ENCODE measurements around the gene WDR6. TPM values are rescaled to one million over a fixed set of nuclear protein-coding genes. Genes with fewer than 3 reads are reported as not detected.

WDR6 gene
- total and polyA plus RNA-seq, 2 experiments from 2014 or later, result 76.5 to 156 TPM

DNA sequence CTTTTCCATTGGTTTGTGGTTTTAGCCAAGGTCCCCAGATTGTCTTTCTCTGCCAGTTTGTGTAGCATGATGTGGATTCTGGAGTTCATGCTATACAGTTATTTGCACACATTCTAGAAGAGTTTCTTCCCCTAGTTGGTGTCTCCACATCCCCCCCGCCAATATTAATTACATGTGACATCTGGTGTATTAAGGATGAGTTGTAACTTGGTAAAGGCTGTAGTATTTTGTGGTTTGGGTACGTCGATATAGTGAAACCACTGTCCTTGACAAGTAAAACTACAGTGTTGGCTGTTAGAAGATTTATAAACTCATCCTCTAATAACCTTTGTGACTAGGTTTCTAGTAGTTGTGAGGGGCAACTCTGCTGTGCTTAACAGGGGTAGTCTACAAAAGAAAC is 40.8 kb upstream of the WDR6 start:
- TF ChIP-seq, protein P1, sequence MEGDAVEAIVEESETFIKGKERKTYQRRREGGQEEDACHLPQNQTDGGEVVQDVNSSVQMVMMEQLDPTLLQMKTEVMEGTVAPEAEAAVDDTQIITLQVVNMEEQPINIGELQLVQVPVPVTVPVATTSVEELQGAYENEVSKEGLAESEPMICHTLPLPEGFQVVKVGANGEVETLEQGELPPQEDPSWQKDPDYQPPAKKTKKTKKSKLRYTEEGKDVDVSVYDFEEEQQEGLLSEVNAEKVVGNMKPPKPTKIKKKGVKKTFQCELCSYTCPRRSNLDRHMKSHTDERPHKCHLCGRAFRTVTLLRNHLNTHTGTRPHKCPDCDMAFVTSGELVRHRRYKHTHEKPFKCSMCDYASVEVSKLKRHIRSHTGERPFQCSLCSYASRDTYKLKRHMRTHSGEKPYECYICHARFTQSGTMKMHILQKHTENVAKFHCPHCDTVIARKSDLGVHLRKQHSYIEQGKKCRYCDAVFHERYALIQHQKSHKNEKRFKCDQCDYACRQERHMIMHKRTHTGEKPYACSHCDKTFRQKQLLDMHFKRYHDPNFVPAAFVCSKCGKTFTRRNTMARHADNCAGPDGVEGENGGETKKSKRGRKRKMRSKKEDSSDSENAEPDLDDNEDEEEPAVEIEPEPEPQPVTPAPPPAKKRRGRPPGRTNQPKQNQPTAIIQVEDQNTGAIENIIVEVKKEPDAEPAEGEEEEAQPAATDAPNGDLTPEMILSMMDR (conservative IDR thresholded peaks at IDR 0.05; ENCODE audit: low read depth in 2 of 2), result no peak
- TF ChIP-seq, protein P2, sequence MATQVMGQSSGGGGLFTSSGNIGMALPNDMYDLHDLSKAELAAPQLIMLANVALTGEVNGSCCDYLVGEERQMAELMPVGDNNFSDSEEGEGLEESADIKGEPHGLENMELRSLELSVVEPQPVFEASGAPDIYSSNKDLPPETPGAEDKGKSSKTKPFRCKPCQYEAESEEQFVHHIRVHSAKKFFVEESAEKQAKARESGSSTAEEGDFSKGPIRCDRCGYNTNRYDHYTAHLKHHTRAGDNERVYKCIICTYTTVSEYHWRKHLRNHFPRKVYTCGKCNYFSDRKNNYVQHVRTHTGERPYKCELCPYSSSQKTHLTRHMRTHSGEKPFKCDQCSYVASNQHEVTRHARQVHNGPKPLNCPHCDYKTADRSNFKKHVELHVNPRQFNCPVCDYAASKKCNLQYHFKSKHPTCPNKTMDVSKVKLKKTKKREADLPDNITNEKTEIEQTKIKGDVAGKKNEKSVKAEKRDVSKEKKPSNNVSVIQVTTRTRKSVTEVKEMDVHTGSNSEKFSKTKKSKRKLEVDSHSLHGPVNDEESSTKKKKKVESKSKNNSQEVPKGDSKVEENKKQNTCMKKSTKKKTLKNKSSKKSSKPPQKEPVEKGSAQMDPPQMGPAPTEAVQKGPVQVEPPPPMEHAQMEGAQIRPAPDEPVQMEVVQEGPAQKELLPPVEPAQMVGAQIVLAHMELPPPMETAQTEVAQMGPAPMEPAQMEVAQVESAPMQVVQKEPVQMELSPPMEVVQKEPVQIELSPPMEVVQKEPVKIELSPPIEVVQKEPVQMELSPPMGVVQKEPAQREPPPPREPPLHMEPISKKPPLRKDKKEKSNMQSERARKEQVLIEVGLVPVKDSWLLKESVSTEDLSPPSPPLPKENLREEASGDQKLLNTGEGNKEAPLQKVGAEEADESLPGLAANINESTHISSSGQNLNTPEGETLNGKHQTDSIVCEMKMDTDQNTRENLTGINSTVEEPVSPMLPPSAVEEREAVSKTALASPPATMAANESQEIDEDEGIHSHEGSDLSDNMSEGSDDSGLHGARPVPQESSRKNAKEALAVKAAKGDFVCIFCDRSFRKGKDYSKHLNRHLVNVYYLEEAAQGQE (IDR thresholded peaks at IDR 0.05; ENCODE audit: unreplicated experiment), result no peak
- TF ChIP-seq NANOG (IDR thresholded peaks at IDR 0.05; ENCODE audit: borderline replicate concordance) (no peak), POLR2AphosphoS5 (IDR thresholded peaks at IDR 0.05; ENCODE audit: low read depth) (no peak), STAT1 (IDR thresholded peaks at IDR 0.05; ENCODE audit: unreplicated experiment) (no peak), ZNF331 (CRISPR knock-in tag; IDR thresholded peaks at IDR 0.05; ENCODE audit: low read depth) (no peak), EZH2 (IDR thresholded peaks at IDR 0.05; ENCODE audit: low read depth, unreplicated experiment) (no peak), ZNF114 (CRISPR knock-in tag; IDR thresholded peaks at IDR 0.05) (no peak), JUNB (IDR thresholded peaks at IDR 0.05; ENCODE audit: unreplicated experiment) (no peak), CREB1 (CRISPR knock-in tag; IDR thresholded peaks at IDR 0.05; ENCODE audit: low read depth) (no peak), EZH2phosphoT487 (IDR thresholded peaks at IDR 0.05; ENCODE audit: unreplicated experiment) (no peak)
- TF ChIP-seq, protein P3, sequence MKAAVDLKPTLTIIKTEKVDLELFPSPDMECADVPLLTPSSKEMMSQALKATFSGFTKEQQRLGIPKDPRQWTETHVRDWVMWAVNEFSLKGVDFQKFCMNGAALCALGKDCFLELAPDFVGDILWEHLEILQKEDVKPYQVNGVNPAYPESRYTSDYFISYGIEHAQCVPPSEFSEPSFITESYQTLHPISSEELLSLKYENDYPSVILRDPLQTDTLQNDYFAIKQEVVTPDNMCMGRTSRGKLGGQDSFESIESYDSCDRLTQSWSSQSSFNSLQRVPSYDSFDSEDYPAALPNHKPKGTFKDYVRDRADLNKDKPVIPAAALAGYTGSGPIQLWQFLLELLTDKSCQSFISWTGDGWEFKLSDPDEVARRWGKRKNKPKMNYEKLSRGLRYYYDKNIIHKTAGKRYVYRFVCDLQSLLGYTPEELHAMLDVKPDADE (IDR thresholded peaks at IDR 0.05), result no peak
- TF ChIP-seq, protein P4, sequence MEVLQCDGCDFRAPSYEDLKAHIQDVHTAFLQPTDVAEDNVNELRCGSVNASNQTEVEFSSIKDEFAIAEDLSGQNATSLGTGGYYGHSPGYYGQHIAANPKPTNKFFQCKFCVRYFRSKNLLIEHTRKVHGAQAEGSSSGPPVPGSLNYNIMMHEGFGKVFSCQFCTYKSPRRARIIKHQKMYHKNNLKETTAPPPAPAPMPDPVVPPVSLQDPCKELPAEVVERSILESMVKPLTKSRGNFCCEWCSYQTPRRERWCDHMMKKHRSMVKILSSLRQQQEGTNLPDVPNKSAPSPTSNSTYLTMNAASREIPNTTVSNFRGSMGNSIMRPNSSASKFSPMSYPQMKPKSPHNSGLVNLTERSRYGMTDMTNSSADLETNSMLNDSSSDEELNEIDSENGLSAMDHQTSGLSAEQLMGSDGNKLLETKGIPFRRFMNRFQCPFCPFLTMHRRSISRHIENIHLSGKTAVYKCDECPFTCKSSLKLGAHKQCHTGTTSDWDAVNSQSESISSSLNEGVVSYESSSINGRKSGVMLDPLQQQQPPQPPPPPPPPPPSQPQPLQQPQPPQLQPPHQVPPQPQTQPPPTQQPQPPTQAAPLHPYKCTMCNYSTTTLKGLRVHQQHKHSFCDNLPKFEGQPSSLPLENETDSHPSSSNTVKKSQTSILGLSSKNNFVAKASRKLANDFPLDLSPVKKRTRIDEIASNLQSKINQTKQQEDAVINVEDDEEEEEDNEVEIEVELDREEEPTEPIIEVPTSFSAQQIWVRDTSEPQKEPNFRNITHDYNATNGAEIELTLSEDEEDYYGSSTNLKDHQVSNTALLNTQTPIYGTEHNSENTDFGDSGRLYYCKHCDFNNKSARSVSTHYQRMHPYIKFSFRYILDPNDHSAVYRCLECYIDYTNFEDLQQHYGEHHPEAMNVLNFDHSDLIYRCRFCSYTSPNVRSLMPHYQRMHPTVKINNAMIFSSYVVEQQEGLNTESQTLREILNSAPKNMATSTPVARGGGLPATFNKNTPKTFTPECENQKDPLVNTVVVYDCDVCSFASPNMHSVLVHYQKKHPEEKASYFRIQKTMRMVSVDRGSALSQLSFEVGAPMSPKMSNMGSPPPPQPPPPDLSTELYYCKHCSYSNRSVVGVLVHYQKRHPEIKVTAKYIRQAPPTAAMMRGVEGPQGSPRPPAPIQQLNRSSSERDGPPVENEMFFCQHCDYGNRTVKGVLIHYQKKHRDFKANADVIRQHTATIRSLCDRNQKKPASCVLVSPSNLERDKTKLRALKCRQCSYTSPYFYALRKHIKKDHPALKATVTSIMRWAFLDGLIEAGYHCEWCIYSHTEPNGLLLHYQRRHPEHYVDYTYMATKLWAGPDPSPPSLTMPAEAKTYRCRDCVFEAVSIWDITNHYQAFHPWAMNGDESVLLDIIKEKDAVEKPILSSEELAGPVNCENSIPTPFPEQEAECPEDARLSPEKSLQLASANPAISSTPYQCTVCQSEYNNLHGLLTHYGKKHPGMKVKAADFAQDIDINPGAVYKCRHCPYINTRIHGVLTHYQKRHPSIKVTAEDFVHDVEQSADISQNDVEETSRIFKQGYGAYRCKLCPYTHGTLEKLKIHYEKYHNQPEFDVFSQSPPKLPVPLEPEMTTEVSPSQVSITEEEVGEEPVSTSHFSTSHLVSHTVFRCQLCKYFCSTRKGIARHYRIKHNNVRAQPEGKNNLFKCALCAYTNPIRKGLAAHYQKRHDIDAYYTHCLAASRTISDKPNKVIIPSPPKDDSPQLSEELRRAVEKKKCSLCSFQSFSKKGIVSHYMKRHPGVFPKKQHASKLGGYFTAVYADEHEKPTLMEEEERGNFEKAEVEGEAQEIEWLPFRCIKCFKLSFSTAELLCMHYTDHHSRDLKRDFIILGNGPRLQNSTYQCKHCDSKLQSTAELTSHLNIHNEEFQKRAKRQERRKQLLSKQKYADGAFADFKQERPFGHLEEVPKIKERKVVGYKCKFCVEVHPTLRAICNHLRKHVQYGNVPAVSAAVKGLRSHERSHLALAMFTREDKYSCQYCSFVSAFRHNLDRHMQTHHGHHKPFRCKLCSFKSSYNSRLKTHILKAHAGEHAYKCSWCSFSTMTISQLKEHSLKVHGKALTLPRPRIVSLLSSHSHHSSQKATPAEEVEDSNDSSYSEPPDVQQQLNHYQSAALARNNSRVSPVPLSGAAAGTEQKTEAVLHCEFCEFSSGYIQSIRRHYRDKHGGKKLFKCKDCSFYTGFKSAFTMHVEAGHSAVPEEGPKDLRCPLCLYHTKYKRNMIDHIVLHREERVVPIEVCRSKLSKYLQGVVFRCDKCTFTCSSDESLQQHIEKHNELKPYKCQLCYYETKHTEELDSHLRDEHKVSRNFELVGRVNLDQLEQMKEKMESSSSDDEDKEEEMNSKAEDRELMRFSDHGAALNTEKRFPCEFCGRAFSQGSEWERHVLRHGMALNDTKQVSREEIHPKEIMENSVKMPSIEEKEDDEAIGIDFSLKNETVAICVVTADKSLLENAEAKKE (CRISPR knock-in tag; IDR thresholded peaks at IDR 0.05), result no peak
- H3K9me2 ChIP-seq (ENCODE audit: insufficient read depth), result no peaks in the 10 kb centered on the region
- no peaks in the 10 kb centered on the region for H3F3A ChIP-seq (replicated peaks; ENCODE audit: low read depth)
- ATAC-seq (no peak), DNase-seq (ENCODE audit: low spot score) (no peak)
- H3K79me2 ChIP-seq (replicated peaks; ENCODE audit: insufficient read depth), result peaks cover 13% of the 10 kb centered on the region; the same call in 1 of the 2 replicates
- Mint-ChIP-seq H3K4me3 (no peak overlapping the region), H3K4me1 (peaks cover 24% of the 10 kb centered on the region), H3K27ac (no peak overlapping the region), H3K9me3 (no peaks in the 10 kb centered on the region), H3K36me3 (ENCODE audit: low read depth) (peaks cover 59% of the 10 kb centered on the region), H3K27me3 (ENCODE audit: insufficient read depth, low read depth, poor library complexity) (peaks cover 2% of the 10 kb centered on the region)
- peaks cover 48% of the 10 kb centered on the region for H3K36me3 ChIP-seq (ENCODE audit: insufficient read depth)
- no peak overlapping the region for H3K4me3 ChIP-seq
- H4K20me1 ChIP-seq (replicated peaks; ENCODE audit: insufficient read depth), result no peaks in the 10 kb centered on the region
- no peaks in the 10 kb centered on the region for H3K27me3 ChIP-seq (ENCODE audit: insufficient read depth)
- H3K4me2 ChIP-seq, result no peak overlapping the region
- H3K4me1 ChIP-seq (ENCODE audit: insufficient read depth), result peaks cover 31% of the 10 kb centered on the region
- H3K27ac ChIP-seq (ENCODE audit: low read depth), result peak overlapping the region; percentile 50; the same call in 1 of the 2 replicates
- H2AFZ ChIP-seq, result no peak overlapping the region
